Nephron (organoid): ENCODE results near the gene FAM89B.
A peak's percentile ranks its signal among the peaks of the same experiment; 100 is the strongest.
"Not testable (repeated sequence)": the region's sequence is repeated elsewhere in the genome, so short reads cannot be mapped to it uniquely, and the experiment has no call there.

Experiments
- H3K27ac Mint-ChIP-seq, 3 experiments: 2 replicates each; pipeline ENCODE4 v1.8.0; 2020; ENCODE audit warnings: mixed read lengths in 3 of 3, mild to moderate bottlenecking in 2 of 3, moderate library complexity in 1 of 3
- H3K27me3 Mint-ChIP-seq: 2 replicates; pipeline ENCODE4 v1.8.0; 2021; ENCODE audit warnings: low read depth, mild to moderate bottlenecking, moderate library complexity, mixed read lengths
- H3K36me3 Mint-ChIP-seq: 2 replicates; pipeline ENCODE4 v1.8.0; 2020; ENCODE audit warnings: low read depth, mixed read lengths
- H3K4me1 Mint-ChIP-seq: 2 replicates; pipeline ENCODE4 v1.8.0; 2020; ENCODE audit warnings: mixed read lengths
- H3K4me3 Mint-ChIP-seq, 3 experiments: 2 replicates each; pipeline ENCODE4 v1.8.0; 2020; ENCODE audit warnings: mild to moderate bottlenecking in 3 of 3, mixed read lengths in 3 of 3, moderate library complexity in 2 of 3
- H3K9me3 Mint-ChIP-seq: 2 replicates; pipeline ENCODE4 v1.8.0; 2020; ENCODE audit warnings: mixed read lengths
- CTCF ChIP-seq, 3 experiments: fragments of 200-600 bp; sonication (generic); IDR thresholded peaks; one replicate each; pipeline ENCODE4 v1.5.0; 2021; ENCODE audit warnings: antibody characterized with exemption in 3 of 3; ENCODE audit not compliant: unreplicated experiment in 3 of 3

Gene FAM89B

GRCh38 chr11:65572356-65573051, at the start of gene FAM89B:
Gene FAM89B, plus strand, starts transcription at chr11:65572538. Its CDS starts 132 bp downstream, at chr11:65572670.
- peaks cover 3% of the 10 kb centered on the region for H3K27me3 Mint-ChIP-seq
- peaks cover 65% of the 10 kb centered on the region for H3K4me1 Mint-ChIP-seq
- H3K9me3 Mint-ChIP-seq, result no peaks in the 10 kb centered on the region
- peak within 1 kb of the TSS; percentile 94 to 99 (median 95) for H3K4me3 Mint-ChIP-seq
- TF ChIP-seq CTCF (IDR thresholded peaks at IDR 0.05; ENCODE audit: unreplicated experiment in 3 of 3), result no peak
- peaks cover 3% of the 10 kb centered on the region for H3K36me3 Mint-ChIP-seq
- H3K27ac Mint-ChIP-seq, result peak within 1 kb of the TSS; percentile 66 to 87 (median 82)

DNA sequence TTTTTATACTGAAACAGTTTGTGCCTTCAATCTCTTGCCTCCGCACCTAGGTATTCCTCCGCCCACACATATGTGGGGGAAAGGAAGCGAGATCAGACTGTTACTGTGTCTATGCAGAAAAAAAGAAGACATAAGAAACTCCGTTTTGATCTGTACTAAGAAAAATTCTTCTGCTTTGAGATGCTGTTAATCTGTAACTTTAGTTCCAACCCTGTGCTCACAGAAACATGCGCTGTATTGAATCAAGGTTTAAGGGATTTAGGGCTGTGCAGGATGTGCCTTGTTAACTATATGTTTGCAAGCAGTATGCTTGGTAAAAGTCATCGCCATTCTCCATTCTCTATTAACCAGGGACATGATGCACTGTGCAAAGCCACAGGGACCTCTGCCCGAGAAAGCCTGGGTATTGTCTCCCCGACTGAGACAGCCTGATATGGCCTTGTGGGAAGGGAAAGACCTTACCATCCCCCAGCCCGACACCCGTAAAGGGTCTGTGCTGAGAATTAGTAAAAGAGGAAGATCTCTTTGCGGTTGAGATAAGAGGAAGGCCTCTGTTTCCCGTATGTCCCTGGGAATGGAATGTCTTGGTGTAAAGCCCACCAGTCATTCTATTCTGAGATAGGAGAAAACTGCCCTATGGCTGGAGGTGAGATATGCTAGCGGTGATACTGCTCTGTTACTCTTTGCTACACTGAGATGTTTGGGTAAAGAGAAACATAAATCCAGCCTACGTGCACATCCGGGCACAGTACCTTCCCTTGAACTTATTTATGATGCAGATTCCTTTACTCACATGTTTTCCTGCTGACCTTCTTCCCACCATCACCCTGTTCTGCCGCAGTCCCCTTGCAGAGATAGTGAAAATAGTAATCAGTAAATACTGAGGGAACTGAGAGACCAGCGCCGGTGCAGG, 49.4 kb upstream of the FAM89B start:
- not testable (repeated sequence) for H3K36me3 Mint-ChIP-seq, H3K9me3 Mint-ChIP-seq, H3K27me3 Mint-ChIP-seq
- peak overlapping the region; percentile 93 to 95 (median 94) for H3K27ac Mint-ChIP-seq
- peaks cover 33% of the 10 kb centered on the region for H3K4me1 Mint-ChIP-seq
- H3K4me3 Mint-ChIP-seq, result peak overlapping the region; percentile 55 to 73 (median 71)

- not testable (repeated sequence) for H3K9me3 Mint-ChIP-seq, H3K27me3 Mint-ChIP-seq, H3K36me3 Mint-ChIP-seq
- H3K27ac Mint-ChIP-seq, result peak overlapping the region; percentile 93 to 95 (median 94)
- peaks cover 33% of the 10 kb centered on the region for H3K4me1 Mint-ChIP-seq
- peak overlapping the region; percentile 55 to 73 (median 71) for H3K4me3 Mint-ChIP-seq
Observed at GRCh38 chr11:65523631-65523968, 48.7 kb upstream of the FAM89B start.

GRCh38 chr11:65524014-65524740, 48.2 kb upstream of the FAM89B start:
- no peak for TF ChIP-seq CTCF (IDR thresholded peaks at IDR 0.05; ENCODE audit: unreplicated experiment in 3 of 3)
- peaks cover 33% of the 10 kb centered on the region for H3K4me1 Mint-ChIP-seq
- H3K27ac Mint-ChIP-seq, result peak overlapping the region; percentile 93 to 95 (median 94)
- H3K27me3 Mint-ChIP-seq, result peaks cover 6% of the 10 kb centered on the region
- H3K4me3 Mint-ChIP-seq, result peak overlapping the region; percentile 71 to 83 (median 77)
- H3K9me3 Mint-ChIP-seq, result no peaks in the 10 kb centered on the region
- peaks cover 9% of the 10 kb centered on the region for H3K36me3 Mint-ChIP-seq

DNA sequence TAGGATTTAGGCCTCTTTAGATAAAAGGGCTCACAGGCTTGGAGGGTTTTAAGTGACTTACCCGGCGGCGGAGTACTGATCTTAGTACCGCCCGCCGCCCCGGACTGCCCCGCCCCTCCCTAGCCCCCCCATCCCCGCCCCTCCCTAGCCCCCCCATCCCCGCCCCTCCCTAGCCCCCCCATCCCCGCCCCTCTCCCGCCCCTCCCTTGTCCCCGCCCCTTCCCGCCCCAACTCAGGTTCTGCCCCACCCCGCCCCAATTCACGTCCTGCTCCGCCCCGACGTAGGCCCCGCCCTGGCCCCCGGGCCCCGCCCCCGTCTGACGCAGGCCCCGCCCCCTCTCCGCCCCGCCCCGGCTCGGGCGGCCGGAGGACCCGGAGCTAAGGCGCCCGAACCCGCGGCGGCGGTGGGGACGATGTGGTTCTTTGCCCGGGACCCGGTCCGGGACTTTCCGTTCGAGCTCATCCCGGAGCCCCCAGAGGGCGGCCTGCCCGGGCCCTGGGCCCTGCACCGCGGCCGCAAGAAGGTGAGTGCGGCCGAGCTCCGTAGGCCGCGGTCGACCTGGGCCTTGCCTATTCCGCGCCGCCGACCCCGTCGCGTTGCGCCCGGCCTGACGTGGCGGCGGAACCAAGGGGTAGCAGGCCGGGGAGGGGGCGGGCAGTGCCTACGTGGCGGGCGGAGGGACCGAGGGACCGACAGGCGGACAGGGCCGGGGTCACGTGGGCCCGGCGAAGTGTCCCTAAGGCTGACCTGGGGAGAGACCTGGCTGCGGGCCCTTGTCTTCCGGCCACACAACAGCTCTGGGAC, 47.4 kb upstream of the FAM89B start, which contains the start of gene SCYL1:
Gene SCYL1, plus strand, starts transcription at position 343 of the 805 bp plus-strand sequence. Its CDS starts 71 bp downstream, at position 414.
- peak within 1 kb of the TSS; percentile 85 to 91 (median 85) for H3K4me3 Mint-ChIP-seq

More for the DNA sequence above, 47.4 kb upstream of the FAM89B start, which contains the start of gene SCYL1:
- H3K9me3 Mint-ChIP-seq, result no peaks in the 10 kb centered on the region
- H3K27me3 Mint-ChIP-seq, result peaks cover 6% of the 10 kb centered on the region
- no peak for TF ChIP-seq CTCF (IDR thresholded peaks at IDR 0.05; ENCODE audit: unreplicated experiment in 3 of 3)
- peaks cover 33% of the 10 kb centered on the region for H3K4me1 Mint-ChIP-seq
- peak within 1 kb of the TSS; percentile 93 to 95 (median 94) for H3K27ac Mint-ChIP-seq
- H3K36me3 Mint-ChIP-seq, result peaks cover 9% of the 10 kb centered on the region
